GM18526 (cell line): ENCODE data around the gene CAPN2.

Experiments
- POLR2A ChIP-seq: IDR thresholded peaks from 3 replicates; pipeline ENCODE4 v1.6.1; 2011; ENCODE audit not compliant: insufficient read length; ENCODE audit errors: extremely low read depth

CAPN2 gene

DNA sequence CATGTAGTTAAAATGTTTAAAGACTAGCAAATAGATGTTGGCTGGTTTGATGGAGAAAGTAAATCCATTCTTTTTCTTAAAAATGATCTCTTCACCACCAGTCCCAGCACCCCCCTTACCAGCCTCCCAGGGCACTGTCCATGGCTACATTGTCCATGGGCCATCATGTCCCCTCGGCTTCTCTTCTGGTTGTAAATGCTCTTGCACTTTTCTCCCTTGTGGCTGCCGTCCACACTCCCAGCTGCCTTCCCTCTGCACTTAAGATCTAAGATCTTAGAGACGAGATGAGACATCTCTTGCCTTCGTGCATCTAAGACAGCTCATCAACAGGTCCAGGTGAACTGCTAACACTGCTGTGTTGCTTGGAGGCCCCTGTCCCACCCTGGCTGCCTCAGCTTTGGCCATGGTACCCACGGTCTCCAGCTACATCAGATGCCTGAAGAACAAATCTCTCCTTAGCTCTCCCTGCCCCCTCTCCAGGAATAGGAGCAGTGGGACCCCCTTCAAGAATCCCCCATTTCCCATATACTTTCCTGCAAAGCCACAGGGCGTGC, 11.1 kb downstream of the CAPN2 start:
- TF ChIP-seq POLR2A: no peak

DNA sequence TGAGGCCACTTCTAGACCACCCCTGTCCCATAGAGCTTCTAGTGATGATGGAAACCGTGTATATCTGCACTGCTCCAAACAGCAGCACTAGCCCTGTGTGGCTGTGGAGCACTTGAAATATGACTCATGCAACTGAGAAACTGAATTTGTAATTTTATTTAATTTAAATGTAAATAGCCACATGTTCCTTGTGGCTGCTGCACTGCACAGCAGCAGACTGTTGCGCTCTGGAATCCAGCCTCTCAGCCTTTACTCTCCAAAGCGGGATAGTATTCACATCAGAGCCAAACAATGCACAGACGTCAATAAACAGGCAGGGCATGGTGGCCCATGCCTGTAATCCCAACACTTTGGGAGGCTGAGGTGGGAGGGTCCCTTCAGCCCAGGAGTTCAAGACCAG, 12.0 kb downstream of the CAPN2 start:
- TF ChIP-seq POLR2A: no peak

DNA sequence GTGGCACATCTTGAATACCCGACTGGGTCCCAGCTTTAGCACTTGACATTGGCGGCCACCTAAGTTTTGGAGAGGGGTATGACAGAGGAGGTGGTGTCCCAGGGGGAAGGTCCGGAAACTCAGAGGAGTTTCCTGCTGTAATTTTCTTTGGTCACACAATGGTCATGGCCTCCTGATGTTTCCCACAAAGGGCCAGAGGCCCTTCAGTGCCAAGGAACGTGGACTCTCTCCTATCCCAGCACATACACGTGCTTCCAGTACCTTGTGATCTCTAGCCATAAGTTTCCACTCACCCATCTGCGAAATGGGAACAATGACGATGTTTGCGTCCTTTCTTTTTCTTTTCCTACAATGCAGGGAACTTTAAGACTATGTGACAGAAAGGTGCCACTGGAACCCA, 13.2 kb downstream of the CAPN2 start:
- TF ChIP-seq POLR2A: no peak

DNA sequence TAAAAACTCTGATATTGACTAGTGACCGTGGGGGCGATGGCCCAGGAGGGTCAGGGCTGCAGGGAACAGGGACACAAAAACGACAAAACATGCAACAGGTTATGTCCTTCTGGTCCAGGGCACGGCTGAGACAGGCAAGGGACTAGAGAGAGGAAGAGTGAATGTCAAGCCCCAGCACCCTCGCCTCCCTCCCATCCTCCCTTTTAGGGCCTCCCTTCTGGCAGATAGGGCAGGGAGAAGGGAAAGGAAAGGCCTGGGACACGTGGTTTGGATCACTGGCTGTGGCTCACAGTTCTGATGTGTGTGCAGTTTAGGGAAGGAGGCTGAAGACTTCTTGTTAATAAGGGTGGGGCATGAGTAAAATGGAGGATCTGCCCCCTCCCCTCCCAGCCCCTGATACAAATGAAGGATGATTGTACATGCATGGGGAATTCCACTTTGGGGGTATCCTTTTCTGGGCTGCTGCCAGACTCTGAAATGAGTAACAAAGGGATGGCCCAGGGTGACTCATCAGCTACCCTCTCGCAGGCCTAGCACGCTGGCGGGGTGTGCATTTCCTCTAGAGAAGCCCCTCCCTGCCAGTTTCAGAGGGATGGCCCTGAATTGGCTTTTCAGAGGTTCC, 14.2 kb downstream of the CAPN2 start:
- TF ChIP-seq POLR2A: peak; percentile 12

DNA sequence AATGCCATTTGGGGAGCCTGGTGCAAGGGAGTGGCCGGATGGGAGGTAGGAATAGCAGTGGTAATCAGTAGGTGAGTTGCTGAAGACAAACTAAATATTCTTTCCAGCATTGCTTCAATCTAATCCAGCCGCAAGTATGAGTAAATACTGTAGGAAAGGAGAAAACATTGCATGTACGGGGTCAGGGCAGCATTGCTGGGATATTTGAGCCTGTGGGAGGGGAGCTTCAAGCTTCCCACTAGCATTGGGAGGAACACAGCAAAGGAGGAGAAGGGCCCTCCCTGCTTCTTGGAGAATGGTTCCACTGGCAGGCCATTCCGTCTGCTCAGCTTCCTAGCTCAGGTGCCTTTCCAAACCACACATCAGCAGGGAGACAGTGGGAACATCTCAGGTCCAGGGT, 15.2 kb downstream of the CAPN2 start:
- no peak for TF ChIP-seq POLR2A

DNA sequence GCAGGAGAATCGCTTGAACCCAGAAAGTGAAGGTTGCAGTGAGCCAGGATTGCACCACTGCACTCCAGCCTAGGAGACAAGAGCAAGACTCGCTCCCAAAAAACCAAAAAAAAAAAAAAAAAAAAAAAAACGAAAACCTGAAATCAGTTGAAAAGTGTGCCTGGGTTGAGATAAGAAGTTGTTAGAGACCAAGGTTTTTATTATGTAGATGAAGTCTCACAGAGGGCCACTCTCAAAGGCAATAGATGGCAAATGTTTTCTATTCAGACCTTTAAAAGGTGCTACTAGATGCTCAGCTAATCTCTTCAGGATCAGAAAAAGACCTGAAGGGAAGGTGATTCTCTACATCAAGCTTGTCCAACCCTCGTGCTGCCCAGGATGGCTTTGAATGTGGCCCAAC, 17.6 kb downstream of the CAPN2 start:
- no peak for TF ChIP-seq POLR2A

DNA sequence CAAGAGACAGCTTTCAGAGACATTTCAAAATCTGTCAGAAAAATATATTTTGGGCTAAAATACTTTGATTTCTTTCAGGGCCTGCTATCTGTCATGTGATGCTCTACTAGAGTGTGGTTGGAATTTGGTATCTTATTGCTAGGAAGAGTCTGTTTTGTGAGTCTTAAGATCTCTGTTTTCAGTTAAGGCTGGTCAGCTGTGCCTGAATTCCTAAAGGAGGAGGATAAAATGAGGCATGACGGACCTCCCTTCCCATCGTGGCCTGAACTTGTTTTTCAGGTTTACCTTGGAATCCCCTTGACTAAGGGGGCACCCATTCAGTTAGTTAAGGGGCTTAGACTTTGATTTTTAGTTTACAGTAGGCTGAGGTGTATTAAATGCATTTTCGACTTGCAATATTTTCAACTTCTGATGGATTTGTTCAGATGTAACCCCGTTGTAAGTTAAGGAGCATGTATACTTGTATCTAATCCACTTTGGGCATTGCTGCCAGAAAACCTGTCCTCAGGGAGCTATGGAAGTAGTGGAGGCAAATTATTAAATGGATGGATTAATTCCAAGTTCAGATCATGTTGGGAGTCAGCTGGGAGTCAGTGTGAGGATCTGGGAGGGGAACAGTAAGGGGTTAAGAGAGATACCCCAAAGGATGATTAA, 18.3 kb downstream of the CAPN2 start:
- TF ChIP-seq POLR2A: no peak

DNA sequence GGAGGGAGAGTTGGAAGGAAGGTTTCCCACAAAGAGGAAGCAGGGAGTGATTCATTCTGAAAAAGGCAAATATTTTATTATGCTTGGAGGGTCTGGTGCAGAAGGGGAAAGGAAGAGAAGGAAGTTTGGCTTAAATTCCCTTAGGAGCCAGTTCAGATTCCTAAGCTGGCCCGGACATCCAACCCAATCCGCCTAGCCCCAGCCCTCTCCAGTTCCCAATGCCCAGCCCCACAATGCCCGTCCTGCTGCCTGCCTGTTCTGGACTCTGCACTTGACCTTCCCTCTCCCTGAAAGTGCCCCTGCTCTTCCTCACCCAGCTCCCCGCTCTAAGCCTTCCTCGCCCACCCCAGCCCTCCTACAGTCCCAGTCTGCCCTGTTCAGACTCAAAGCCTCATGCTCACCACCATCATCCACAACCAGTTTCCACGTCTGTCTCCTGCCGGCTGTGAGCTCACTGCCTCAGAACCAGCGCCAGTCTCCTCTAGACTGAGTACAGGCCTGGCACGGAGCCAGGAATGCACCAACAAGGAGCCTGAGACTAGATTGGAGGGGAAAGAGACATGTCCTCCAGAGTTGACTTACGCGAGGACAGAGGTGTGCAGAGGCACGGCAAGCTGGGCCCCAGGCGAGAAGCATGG, 18.9 kb downstream of the CAPN2 start:
- no peak for TF ChIP-seq POLR2A

DNA sequence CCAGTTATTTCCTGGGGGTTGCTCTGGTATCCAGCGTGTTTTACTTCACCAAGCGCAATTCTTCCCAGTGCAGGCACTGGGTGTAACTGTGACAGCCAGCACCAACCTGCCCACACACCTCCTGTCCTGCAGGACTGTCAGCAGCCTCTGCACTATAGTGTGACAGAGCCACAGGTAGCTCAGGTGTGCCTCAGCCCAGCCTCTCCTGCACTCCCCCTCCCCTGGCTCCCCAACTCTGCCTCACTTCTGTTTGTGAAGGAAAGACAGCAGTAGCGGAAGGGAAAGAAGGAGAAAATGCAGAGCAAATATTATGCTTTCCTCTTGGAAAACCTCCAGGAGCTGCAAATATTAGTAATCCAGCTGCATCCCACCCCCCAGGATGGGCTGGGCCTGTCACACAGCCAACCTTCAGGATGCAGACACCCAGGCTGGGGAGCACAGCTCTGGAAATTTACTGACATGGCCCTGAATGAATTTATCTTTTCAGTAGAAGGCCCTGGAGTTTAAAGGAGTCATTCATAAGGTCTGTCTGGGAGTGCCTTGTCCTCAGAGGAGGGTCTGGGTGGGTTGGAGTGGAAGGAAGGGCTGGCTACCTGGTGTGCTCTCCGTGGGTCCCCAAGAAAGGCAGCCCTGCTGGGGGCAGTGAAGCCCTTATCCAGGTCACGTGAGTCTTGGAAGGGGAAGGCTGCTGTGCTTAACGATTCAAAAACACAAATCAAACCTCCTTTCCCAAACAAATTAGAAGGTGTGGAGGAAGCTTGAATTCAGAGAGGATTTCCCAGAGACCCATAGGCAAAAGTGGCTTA, 20.9 kb downstream of the CAPN2 start:
- TF ChIP-seq POLR2A: no peak

DNA sequence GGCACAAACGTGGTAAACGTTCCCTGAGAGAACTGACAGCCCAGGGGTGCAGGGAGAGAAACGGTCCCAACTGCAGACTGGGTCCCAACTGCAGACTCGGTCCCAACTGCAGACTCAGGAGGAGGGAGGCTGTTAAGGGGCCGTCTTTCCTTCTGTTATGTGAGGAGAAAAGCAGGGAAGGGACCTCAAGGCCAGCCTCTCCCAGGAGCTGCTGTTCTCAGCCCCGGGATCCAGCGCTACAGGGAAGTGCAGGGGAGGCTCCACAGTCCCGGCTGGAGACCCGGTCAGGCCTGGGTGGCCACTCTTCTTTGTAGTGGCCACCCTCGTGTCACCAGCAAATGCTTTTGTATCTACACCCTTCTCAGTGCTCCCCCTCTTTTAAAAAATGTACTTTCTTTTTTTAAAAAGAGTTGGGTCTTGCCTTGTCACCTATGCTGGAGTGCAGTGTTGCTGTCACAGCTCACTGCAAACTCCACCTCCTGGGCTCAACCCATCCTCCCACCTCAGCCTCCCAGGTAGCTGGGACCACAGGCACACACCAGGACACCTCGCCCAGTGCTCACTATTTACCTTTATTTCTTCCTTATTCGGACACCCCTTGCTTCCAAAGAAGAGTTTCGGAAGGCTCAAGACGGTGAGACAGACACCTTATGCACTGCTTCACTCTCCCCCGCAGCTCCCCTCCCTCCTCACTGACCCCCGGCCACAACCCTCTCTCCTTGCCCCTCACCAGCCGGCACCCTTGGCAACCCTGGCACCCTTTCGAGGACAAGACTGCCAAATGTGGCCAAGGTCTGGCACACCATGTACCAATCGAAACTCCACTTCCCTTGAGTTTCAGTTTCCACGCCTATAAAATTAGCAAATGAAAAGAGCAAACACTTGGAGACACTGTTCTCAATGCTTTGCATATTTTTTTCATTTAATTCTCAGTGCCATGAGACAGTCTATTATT, 21.8 kb downstream of the CAPN2 start:
- TF ChIP-seq POLR2A: no peak

DNA sequence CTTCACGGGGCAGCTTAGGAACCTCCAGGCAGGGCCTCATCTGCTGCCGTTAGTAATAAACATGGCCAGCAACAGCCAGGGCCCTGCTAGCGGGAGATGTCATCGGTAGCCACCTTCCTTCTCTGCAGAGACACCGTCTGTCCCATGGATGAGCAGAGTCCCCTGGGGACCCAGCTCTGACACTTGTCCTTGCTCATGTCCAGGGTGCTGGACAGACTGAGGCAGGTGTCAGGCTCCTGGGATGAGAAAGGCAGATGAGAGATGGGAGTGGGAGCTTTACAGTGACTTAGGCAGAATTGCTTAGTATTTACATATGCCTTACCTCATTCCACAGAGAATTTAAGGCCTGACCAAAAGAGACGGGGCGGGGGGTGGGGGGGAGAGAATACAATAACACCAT, 25.0 kb downstream of the CAPN2 start:
- TF ChIP-seq POLR2A: no peak

DNA sequence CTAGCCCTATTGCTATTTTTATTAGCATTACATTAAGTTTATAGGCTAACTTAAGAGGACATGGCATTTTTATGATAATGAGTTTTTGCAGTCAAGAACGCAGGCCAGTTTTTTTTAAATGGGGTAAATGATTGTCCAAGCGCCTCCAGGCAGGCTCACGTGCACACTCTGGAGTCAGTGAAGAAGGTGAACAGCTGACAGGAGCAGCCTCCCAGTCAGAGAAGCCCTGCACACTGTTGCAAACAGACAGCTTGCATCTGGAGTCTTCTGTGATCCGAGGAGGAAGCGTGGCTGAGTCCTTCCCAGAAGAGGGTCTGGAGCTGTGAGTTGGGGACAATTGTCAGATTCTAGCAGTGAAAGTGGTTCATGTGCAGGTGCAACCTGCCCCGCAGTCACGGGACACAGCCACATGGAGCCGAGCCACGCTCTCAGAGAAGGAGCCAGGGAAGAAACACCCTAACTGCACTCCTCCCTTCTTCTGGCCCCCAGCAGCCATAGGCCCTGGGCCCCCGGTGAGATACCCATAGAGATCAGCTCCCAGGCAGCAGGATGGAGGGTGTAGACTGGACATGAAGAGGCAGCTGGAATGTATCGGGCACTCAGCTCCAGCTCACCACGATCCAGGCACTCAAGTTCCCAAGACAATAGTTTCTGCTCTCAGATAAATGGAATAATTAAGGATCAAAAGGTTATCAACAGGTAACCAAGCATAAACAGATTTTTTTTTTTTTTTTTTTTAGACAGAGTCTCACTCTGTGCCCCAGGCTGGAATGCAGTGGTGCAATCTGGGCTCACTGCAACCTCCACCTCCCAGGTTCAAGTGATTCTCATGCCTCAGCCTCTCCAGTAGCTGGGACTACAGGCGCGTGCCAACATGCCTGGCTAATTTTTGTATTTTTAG, 26.4 kb downstream of the CAPN2 start:
- no peak for TF ChIP-seq POLR2A

DNA sequence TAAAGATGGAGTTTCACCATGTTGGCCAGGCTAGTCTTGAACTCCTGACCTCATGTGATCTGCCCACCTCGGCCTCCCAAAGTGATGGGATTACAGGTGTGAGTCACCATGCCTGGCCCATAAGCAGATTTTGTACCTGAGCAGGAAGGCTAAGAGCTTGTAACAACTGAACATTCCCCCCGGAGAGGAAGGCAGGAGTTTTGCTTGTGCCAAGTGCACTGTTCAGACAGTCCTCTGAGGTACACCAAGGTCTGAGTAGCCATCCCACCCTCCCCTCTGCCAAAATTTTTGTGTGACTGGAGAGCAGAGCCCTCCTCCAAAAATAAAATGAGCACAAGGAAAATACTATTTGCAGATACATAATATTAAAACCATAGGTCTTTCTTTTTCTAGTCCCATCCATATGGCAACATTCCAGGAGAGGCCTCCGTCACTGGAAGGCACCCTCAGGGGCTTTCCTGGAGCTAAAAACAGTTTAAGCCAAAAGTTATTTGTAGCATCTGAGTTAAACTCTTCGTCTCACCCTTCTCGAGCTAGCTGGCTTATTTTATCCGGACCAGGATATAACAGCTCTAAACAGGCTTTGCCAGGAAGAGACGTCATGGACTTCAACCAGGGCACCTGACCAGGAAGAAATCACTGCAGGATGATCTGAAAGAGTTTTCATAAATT, 27.2 kb downstream of the CAPN2 start:
- no peak for TF ChIP-seq POLR2A
